Retinal pigment epithelial cell (primary cell): ENCODE data around the gene HIP1.
"Not testable (repeated sequence)": the region's sequence is repeated elsewhere in the genome, so short reads cannot be mapped to it uniquely, and the experiment has no call there.

Source experiments
- DNase-seq: peaks from one replicate; pipeline ENCODE4 v3.0.0-alpha.2; 2010; ENCODE audit warnings: low read depth
- H3K4me3 ChIP-seq: 2 replicates; pipeline ENCODE4 v1.5.1; 2011; ENCODE audit warnings: mild to moderate bottlenecking, low read length, control low read depth, moderate library complexity
- CTCF ChIP-seq: conservative IDR thresholded peaks from 2 replicates; pipeline ENCODE4 v1.5.1; 2011; ENCODE audit warnings: low read depth, low read length, control low read depth, inconsistent platforms

Gene HIP1

DNA sequence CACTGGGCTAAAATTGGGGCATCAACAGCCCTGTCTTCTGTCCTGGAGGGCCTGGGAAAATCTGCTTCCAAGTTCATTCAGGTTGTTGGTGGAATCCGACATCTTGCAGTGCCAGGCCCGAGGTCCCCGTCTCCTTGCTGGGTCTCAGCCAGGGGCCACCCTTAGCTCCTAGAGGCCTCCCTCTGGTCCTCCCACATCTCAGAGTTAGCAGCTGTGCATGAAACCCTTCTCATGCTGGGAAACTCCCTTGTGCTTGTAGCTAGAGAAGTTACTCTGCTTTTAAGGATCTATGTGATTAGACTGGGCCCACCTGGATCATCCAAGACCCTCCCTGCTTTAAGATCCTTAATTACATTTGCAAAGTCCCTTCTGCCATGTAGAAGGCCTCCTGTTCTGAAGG, 15.3 kb downstream of the HIP1 start:
- H3K4me3 ChIP-seq, result no peak overlapping the region
- no peak for TF ChIP-seq CTCF
- no peak for DNase-seq

GRCh38 chr7:75722373-75722772, 16.4 kb downstream of the HIP1 start:
- no peak overlapping the region for H3K4me3 ChIP-seq
- no peak for DNase-seq
- no peak for TF ChIP-seq CTCF

GRCh38 chr7:75721922-75722321, 16.8 kb downstream of the HIP1 start:
- DNase-seq, H3K4me3 ChIP-seq: not testable (repeated sequence)

GRCh38 chr7:75721426-75721825, 17.3 kb downstream of the HIP1 start:
- DNase-seq, result no peak
- no peak overlapping the region for H3K4me3 ChIP-seq
- TF ChIP-seq CTCF, result no peak

GRCh38 chr7:75719626-75720025, 19.1 kb downstream of the HIP1 start:
- no peak for TF ChIP-seq CTCF
- H3K4me3 ChIP-seq, result no peak overlapping the region
- DNase-seq, result no peak

DNA sequence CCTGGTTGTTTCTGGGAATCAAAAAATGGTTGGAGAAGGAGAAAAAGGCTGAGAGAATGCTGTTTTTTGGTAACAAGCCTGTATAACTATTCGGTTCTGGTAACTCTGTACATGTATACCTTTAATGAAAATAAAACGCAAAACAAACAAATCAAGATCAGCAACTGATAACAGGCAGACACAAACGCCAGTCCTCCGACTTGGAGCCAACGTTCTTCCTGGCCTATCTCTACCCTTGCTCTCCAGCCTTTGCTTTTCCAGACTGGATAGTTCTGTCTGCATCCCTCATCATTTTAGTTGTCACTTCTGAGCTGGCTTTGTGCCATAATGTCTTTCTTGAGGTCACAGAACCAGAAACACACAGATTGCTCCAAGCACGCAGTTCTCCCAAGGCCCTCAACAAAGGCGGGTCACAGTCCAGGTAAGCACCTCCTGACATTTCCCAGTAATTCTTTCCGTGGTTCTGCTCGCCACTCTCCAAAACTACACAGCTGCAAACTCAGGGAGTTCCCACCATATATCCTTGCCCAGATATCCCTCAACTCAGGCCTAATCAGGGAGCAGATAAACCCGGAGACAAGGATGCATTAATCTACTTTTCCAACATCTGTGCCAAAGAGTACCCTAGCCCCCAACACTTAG, 20.2 kb downstream of the HIP1 start:
- H3K4me3 ChIP-seq, result no peak overlapping the region
- DNase-seq, result no peak
- no peak for TF ChIP-seq CTCF

DNA sequence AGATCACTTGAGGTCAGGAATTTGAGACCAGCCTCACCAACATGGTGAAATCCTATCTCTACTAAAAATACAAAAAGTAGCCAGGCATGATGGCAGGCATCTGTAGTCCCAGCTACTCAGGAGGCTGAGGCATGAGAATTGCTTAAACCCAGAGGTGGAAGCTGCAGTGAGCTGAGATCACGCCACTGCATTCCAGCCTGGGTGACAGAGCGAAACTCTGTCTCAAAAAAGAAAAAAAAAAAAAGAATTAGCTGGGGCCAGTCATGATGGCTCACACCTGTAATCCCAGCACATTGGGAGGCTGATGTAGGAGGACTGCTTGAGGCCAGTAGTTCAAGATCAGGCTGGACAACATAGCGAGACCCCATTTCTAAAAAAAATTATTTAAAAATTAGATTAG, 21.0 kb downstream of the HIP1 start:
- not testable (repeated sequence) for H3K4me3 ChIP-seq, DNase-seq

GRCh38 chr7:75716992-75717626, 21.6 kb downstream of the HIP1 start:
- no peak for TF ChIP-seq CTCF
- no peak overlapping the region for H3K4me3 ChIP-seq
- DNase-seq, result no peak
